Heart left ventricle (tissue), 13 donors: ENCODE results near the gene SP6.

ENCODE experiments used
- CTCF ChIP-seq, 12 donors: fragments of 200-600 bp; sonication (generic) in 4 of 12; IDR thresholded peaks; one replicate each; pipeline versions ENCODE4 v1.5.0 to v1.8.0; 2018 to 2022; ENCODE audit warnings: antibody characterized with exemption in 12 of 12, mild to moderate bottlenecking in 5 of 12
- POLR2A ChIP-seq, 2 donors: fragments of 450-650 bp; IDR thresholded peaks; one replicate each; pipeline ENCODE4 v1.6.1; 2017; ENCODE audit warnings: antibody characterized with exemption in 2 of 2, mild to moderate bottlenecking in 2 of 2, moderate library complexity in 2 of 2
- donor health status: ischemic (EF 13 %, LVEDD 7.1; RV severe dilation, severe dysfunction).
- donor health status: DM: no; HTN: yes; CAD: no.
- donor health status: DM: no; HTN: no; CAD: no.
- donor health status: ischemic (EF 25% LVEDD 6.9; RV normal size, moderate dysfunction).
- donor health status: ischemic (EF 25% LVEDD 5.7; RV mildly dilated, moderate dysfunction).
- donor health status: ischemic (EF 35%, LVEDD 5.7; RV mildly dilated, moderate dysfunction).
- donor health status: nonischemic (EF 11% LVEDD 7.7; RV severe dilation, severe dysfunction).
- donor health status: DM: yes; HTN: yes; CAD: no.
- donor health status: PGD.
- donor health status: ischemic (EF 29% LVEDD 5.4; RV normal size, mild dysfunction).
- donor health status: nonischemic (EF 23%, LVEDD 6.1; RV moderate dilation, normal function).

GRCh38 chr17:47813077-47813476 lies 37.9 kb downstream of the SP6 start:
- TF ChIP-seq CTCF (IDR thresholded peaks at IDR 0.05) (no peak), POLR2A (IDR thresholded peaks at IDR 0.05) (no peak)
